Measurements from ENCODE around the gene IGF1R.

DNA sequence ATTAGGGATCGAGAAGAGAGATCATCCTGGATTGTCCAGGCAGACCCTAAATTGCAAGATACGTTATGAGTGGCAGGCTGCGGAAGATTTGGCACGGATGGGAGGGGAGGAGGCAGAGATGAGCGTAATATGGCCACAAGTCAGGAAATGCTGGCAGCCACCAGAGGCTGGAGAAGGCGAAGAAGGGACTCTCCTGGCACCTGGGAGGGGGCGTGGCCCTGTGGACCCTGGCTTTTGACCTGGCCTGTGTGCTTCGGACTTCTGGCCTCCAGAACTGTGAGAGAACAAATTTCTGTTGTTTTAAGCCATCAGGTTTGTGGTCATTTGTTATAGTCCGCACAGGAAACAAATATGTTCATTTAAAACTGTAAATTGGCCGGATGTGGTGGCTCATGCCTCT, 31.9 kb upstream of the IGF1R start:
- TF ChIP-seq, protein P1, sequence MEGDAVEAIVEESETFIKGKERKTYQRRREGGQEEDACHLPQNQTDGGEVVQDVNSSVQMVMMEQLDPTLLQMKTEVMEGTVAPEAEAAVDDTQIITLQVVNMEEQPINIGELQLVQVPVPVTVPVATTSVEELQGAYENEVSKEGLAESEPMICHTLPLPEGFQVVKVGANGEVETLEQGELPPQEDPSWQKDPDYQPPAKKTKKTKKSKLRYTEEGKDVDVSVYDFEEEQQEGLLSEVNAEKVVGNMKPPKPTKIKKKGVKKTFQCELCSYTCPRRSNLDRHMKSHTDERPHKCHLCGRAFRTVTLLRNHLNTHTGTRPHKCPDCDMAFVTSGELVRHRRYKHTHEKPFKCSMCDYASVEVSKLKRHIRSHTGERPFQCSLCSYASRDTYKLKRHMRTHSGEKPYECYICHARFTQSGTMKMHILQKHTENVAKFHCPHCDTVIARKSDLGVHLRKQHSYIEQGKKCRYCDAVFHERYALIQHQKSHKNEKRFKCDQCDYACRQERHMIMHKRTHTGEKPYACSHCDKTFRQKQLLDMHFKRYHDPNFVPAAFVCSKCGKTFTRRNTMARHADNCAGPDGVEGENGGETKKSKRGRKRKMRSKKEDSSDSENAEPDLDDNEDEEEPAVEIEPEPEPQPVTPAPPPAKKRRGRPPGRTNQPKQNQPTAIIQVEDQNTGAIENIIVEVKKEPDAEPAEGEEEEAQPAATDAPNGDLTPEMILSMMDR (conservative IDR thresholded peaks at IDR 0.05): no peak
- no peak for TF ChIP-seq EZH2 (IDR thresholded peaks at IDR 0.05; ENCODE audit: low read depth)
